Aorta (tissue), 5 donors: ENCODE measurements around the gene CFAP54. TPM values are rescaled to one million over a fixed set of nuclear protein-coding genes. Genes with fewer than 3 reads are reported as not detected.

ENCODE experiments used
- ATAC-seq: fragments of 200-7000 bp; cut with Tn5 transposase; one replicate; pipeline ENCODE4 v1.9.1; 2022; ENCODE audit warnings: moderate library complexity; ENCODE audit not compliant: low FRiP score
- DNase-seq, 2 donors: peaks; one replicate each; pipeline ENCODE4 v3.0.0-alpha.2; 2020
- H3K27ac ChIP-seq, 2 donors: one replicate each; pipeline ENCODE4 v1.5.1; 2013; ENCODE audit warnings: low read length in 2 of 2, mild to moderate bottlenecking in 2 of 2, moderate library complexity in 2 of 2, control low read depth in 1 of 2, inconsistent platforms in 1 of 2, low read depth in 1 of 2
- H3K27me3 ChIP-seq, 2 donors: one replicate each; pipeline ENCODE4 v1.6.1; 2013; ENCODE audit warnings: control low read depth in 1 of 2, low read length in 1 of 2, mild to moderate bottlenecking in 1 of 2, moderate library complexity in 1 of 2; ENCODE audit not compliant: insufficient read depth in 2 of 2, control insufficient read depth in 1 of 2
- H3K36me3 ChIP-seq, 2 donors: one replicate each; pipeline ENCODE4 v1.6.1; 2013; ENCODE audit warnings: control low read depth in 1 of 2, low read length in 1 of 2, mild to moderate bottlenecking in 1 of 2; ENCODE audit not compliant: insufficient read depth in 2 of 2, control insufficient read depth in 1 of 2
- H3K4me1 ChIP-seq, 2 donors: one replicate each; pipeline ENCODE4 v1.6.1; 2013; ENCODE audit warnings: low read length in 2 of 2, control low read depth in 1 of 2, mild to moderate bottlenecking in 1 of 2, moderate library complexity in 1 of 2; ENCODE audit not compliant: insufficient read depth in 2 of 2, control insufficient read depth in 1 of 2
- H3K4me3 ChIP-seq, 2 donors: one replicate each; pipeline ENCODE4 v1.5.1; 2013; ENCODE audit warnings: low read length in 2 of 2, control low read depth in 1 of 2, mild to moderate bottlenecking in 1 of 2
- H3K9me3 ChIP-seq: one replicate; pipeline ENCODE4 v1.6.1; 2013; ENCODE audit warnings: mild to moderate bottlenecking, low read length; ENCODE audit not compliant: control insufficient read depth
- WGBS, 2 donors: extraction: QIAGEN DNeasy Blood & Tissue Kit; methylation state at CpG; one replicate each; pipeline ENCODE4 v1.1.7; 2013; 5-methylcytosine and 5-hydroxymethylcytosine counted together
- intact Hi-C, 2 donors: fragments of 100-400 bp; cut with DNase I; formaldehyde crosslinking; loops; one replicate each; pipeline versions ENCODE4 v1.14.2 to v1.15.0; 2022
- polyA plus RNA-seq, 2 donors: library from polyadenylated mRNA; stranded (reverse); fragments of 200-250 nt; gene quantifications; one replicate each; pipeline ENCODE4 v1.2.3, GENCODE V29; 2013
- total RNA-seq, 2 donors: library from RNA; stranded (reverse); fragmentation: NEBNext Ultra II Directional; extraction: Animal tissue kit (Norgen Biotek cat#: 25700); gene quantifications; one replicate each; pipeline ENCODE4 v1.2.1, GENCODE V29; 2021
- donor health status: healthy with polysubstance abuse.
- donor health status: Bipolar disorder and iron deficiency.
- donor health status: DM: no; HTN: no; CAD: no.
- donor health status: DM: no; HTN: no; CAD: no.
- donor health status: DM: yes; HTN: yes; CAD: no.

CFAP54 gene
- total and polyA plus RNA-seq, 4 donors = 0.15 to 2.2 (median 0.91) TPM; not detected in 1

DNA sequence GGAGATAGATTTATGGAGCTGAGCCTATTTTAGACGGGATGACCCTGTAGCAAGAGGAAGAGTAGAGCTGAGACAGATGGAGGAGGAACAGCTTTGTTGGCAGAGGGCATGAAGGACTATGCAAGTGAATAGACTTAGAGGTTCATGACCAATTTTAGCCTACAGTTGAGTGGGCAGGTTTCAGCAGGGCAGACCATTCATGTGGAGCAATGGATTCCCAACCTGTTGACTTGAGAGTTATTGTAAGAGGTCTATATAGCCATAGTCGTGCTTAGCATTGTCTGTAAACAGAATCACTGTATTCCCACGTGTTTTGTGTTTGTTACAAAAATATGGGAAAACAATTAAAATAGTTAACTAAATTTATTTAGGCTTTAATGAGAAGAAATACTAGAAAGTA, 116.8 kb downstream of the CFAP54 start:
- 61 to 71% methylated on average over 3 of the region's 3 CpGs for WGBS, 2 donors
- Histone ChIP-seq H3K36me3 (no peaks in the 10 kb centered on the region), H3K27ac (no peak overlapping the region), H3K4me1 (no peaks in the 10 kb centered on the region), H3K9me3 (peaks cover 1% of the 10 kb centered on the region), H3K27me3 (no peaks in the 10 kb centered on the region), H3K4me3 (no peak overlapping the region)
- no peak for ATAC-seq
- intact Hi-C loops = no loop called here
- no peak for DNase-seq

DNA sequence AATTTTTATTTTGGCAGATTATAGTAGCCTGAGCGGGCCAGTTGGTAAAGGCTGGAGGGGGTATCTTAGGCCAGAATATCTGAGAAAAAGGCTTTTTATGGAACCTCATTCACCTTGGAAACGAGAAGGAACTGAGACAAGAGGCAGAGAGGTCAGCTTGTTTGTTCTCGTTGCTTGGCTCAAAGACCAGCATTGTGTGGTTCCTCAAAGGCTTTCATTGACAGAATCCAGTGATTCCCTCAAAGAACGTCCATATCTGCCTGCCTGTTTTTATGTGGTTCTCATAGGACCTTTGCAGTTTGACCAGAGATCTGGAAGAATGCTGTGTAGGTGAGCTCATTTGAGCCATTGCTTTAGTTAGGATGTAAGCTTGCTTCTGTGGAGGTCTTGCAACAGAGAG, 117.3 kb downstream of the CFAP54 start:
- intact Hi-C loops = no loop called here

DNA sequence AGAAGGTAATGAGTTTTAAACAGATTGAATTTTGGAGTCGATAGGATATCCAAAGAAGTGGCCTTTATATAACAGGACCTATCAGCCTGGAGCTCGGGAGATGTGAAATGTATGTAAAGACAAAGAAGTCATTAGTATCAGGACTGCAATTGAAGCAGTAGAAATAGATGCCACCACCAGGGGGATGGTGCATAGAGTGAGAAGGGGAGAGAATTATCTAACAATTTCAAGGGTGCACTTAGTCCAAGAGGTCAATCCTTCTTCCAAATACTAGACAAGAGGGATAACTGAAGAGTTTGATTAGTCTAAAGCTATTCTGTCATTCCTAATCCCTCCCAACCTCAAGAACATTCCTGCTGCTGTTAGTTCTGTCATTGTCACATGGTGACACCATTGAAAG, 127.8 kb downstream of the CFAP54 start:
- 82 to 88% methylated on average over 2 of the region's 2 CpGs for WGBS, 2 donors
- H3K4me3 ChIP-seq = no peak overlapping the region
- H3K4me1 ChIP-seq = no peaks in the 10 kb centered on the region

More for the DNA sequence above, 117.3 kb downstream of the CFAP54 start:
- Histone ChIP-seq H3K27ac (no peak overlapping the region), H3K4me3 (no peak overlapping the region), H3K27me3 (no peaks in the 10 kb centered on the region), H3K4me1 (no peaks in the 10 kb centered on the region), H3K36me3 (no peaks in the 10 kb centered on the region), H3K9me3 (peaks cover 1% of the 10 kb centered on the region)
- 67 to 81% methylated on average over 4 of the region's 4 CpGs for WGBS, 2 donors
- no peak for DNase-seq
- ATAC-seq = no peak

DNA sequence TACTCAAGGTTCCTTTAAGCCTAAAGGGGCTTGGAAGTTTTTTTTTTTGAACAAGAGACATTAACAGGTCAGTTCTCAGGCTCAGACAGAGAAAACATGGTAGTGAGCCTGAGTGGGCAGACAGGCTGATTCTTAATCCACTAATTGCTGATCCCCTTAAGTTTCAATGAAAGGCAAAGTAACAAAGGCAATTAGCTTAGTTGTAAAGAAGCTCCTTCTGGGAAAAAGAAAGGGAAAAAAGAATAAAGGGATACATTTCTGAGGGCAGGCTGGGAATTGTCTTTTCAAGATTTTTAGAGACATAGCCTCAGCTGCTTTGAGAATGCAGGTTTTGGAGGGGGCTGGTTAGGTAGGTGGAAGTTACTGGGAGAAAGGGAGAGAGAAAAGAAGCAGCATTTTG, 133.8 kb downstream of the CFAP54 start:
- Histone ChIP-seq H3K27me3 (no peaks in the 10 kb centered on the region), H3K9me3 (no peaks in the 10 kb centered on the region), H3K27ac (no peak overlapping the region), H3K4me1 (no peaks in the 10 kb centered on the region), H3K36me3 (no peaks in the 10 kb centered on the region), H3K4me3 (no peak overlapping the region)
- ATAC-seq (no peak), DNase-seq (no peak)
- intact Hi-C loops = no loop called here

More for the DNA sequence above, 127.8 kb downstream of the CFAP54 start:
- no peaks in the 10 kb centered on the region for H3K36me3 ChIP-seq
- no peak overlapping the region for H3K27ac ChIP-seq
- no peaks in the 10 kb centered on the region for H3K27me3 ChIP-seq
- DNase-seq (no peak), ATAC-seq (no peak)
- intact Hi-C loops = no loop called here
- H3K9me3 ChIP-seq = no peaks in the 10 kb centered on the region

DNA sequence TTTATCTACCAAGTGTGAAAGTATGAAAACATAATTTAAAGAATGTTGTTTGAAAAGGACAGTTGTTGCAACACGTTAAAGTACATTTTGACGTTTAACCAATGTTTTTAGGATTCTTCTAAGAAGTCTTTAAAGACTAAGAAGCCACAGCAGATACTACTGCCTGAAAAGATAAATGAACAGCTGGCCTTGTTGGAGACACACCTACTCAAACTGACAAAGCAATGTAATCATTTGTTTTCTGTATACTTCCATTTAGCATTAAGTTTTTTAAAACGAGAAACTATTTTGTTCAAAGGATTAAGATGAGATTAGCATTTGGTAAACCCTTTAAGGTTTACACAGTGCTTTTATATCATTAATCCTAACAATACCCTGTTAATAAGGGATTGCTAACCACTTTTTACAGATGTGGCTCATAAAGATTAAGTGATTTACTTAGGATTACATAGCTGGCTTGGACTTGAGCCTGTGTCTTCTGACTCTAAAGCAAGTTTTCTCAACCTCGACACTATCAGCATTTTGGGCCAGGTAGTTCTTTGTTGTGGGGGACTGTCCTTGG, 134.4 kb downstream of the CFAP54 start:
- ATAC-seq (no peak), DNase-seq (no peak)
- no peak overlapping the region for H3K4me3 ChIP-seq
- no peaks in the 10 kb centered on the region for H3K27me3 ChIP-seq
- H3K27ac ChIP-seq = no peak overlapping the region
- 66 to 76% methylated on average over 4 of the region's 4 CpGs for WGBS, 2 donors
- H3K4me1 ChIP-seq = no peaks in the 10 kb centered on the region
- H3K36me3 ChIP-seq = no peaks in the 10 kb centered on the region
- H3K9me3 ChIP-seq = no peaks in the 10 kb centered on the region
- intact Hi-C loops = no loop called here

DNA sequence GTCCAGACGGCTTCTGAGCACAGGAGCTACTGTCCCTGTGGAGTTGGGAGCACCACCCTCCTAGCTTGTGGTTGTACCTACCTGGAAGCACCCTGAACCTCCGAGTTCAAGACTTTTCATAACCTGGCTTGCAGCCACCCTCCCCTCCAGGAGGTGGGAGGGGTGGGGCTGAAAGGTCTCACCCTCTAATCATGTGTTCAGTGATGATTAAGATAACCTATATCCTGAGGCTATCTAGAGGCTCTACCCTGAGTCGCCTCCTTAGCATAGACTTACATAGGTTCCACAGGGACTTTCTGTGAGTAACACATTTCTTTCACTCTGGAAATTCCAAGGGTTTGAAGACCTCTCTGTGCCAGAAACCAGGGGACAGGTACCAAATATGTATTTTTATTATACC, 146.5 kb downstream of the CFAP54 start:
- intact Hi-C loops = no loop called here
- 77% methylated on average over 3 of the region's 3 CpGs for whole genome bisulfite sequencing, 2 donors
- no peak overlapping the region for H3K27ac ChIP-seq

DNA sequence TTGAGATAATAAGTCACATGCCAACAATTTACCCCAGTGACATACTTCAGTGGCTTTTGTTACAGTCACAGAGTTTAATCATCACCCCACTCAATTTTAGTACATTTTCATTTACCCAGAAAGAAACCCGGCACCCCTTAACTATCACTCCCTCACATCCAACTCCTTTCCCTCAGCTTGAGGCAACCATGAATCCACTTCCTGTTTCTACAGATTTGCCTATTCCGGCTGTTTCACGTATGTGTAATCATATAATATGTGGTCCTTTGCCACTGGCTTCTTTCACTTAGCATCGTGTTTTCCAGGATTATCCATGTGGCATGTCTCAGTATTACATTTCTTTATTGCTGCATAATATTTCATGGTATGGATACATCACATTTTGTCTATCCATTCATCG, 147.5 kb downstream of the CFAP54 start:
- H3K4me3 ChIP-seq = no peak overlapping the region
- ATAC-seq (no peak), DNase-seq (no peak)
- H3K27ac ChIP-seq = no peak overlapping the region
- no peaks in the 10 kb centered on the region for H3K27me3 ChIP-seq
- WGBS, 2 donors = 84 to 89% methylated on average over 5 of the region's 5 CpGs
- no peaks in the 10 kb centered on the region for H3K36me3 ChIP-seq
- no peaks in the 10 kb centered on the region for H3K9me3 ChIP-seq
- intact Hi-C loops = no loop called here
- no peaks in the 10 kb centered on the region for H3K4me1 ChIP-seq

More for the DNA sequence above, 146.5 kb downstream of the CFAP54 start:
- Histone ChIP-seq H3K4me1 (no peaks in the 10 kb centered on the region), H3K4me3 (no peak overlapping the region), H3K36me3 (no peaks in the 10 kb centered on the region), H3K27me3 (no peaks in the 10 kb centered on the region), H3K9me3 (no peaks in the 10 kb centered on the region)
- no peak for ATAC-seq
- no peak for DNase-seq

DNA sequence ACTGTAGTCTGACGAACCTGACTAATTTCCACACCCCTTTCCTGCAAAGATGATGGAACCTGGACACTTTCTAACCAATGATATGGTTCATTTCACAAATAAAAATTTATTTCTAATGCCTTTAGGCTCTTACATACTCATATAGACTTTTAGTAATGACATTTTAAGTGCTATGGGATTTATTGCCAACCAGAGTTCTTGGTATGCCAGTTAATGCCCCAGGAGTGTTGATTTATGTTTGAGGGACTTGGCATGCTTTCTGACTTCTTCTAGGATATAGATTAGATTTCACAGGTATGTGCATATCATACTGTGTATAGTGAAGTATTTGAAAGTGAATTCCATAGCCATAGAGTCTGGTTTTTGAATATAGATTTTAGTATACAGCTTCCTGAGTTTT, 159.5 kb downstream of the CFAP54 start:
- Histone ChIP-seq H3K27me3 (no peaks in the 10 kb centered on the region), H3K4me3 (no peak overlapping the region), H3K27ac (no peak overlapping the region), H3K9me3 (peaks cover 2% of the 10 kb centered on the region), H3K36me3 (no peaks in the 10 kb centered on the region), H3K4me1 (no peaks in the 10 kb centered on the region)
- WGBS, 2 donors = 47 to 50% methylated on average over 1 of the region's 1 CpG
- DNase-seq (no peak), ATAC-seq (no peak)
- intact Hi-C loops = no loop called here

DNA sequence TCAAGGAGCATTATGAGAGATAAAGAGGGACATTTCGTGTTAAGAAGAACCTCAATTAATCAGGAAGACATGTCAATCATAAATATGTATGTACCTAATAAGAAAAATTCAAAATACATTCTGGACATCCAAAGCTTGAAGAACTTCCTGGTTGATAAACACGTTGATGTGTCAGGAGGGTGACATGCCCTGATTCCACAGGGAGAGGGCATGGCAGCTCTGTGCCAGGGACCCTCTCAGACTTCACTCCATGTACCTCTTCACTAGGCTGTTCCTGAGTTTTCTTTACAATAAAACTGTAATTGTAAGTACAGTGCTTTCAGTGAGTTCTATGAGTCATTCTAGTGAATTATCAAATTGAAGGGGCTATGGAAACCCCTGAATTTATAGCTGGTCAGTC, 163.5 kb downstream of the CFAP54 start:
- intact Hi-C loops = no loop called here
- WGBS, 2 donors = 52 to 53% methylated on average over 2 of the region's 2 CpGs
- DNase-seq (no peak), ATAC-seq (no peak)
- Histone ChIP-seq H3K9me3 (peaks cover 2% of the 10 kb centered on the region), H3K27me3 (no peaks in the 10 kb centered on the region), H3K4me1 (no peaks in the 10 kb centered on the region), H3K27ac (no peak overlapping the region), H3K36me3 (no peaks in the 10 kb centered on the region), H3K4me3 (no peak overlapping the region)
